AG09309 (cell line): ENCODE results near the gene BPIFA2.

Experiments
- DNase-seq: peaks from one replicate; pipeline ENCODE4 v3.0.0-alpha.2; 2010; ENCODE audit warnings: low read depth
- H3K4me3 ChIP-seq: 2 replicates; pipeline ENCODE4 v1.5.1; 2011; ENCODE audit warnings: mild to moderate bottlenecking, low read depth, low read length, moderate library complexity; ENCODE audit not compliant: control insufficient read depth
- TF ChIP-seq, protein P1 (sequence below): IDR thresholded peaks from 2 replicates; pipeline ENCODE4 v1.5.1; 2011; ENCODE audit warnings: mild to moderate bottlenecking, low read depth, low read length, inconsistent platforms; ENCODE audit not compliant: insufficient read depth, control insufficient read depth; ENCODE audit errors: missing control alignments

The BPIFA2 gene

GRCh38 chr20:33165416-33166055 is 2.4 kb upstream of the BPIFA2 start:
- TF ChIP-seq, protein P1, sequence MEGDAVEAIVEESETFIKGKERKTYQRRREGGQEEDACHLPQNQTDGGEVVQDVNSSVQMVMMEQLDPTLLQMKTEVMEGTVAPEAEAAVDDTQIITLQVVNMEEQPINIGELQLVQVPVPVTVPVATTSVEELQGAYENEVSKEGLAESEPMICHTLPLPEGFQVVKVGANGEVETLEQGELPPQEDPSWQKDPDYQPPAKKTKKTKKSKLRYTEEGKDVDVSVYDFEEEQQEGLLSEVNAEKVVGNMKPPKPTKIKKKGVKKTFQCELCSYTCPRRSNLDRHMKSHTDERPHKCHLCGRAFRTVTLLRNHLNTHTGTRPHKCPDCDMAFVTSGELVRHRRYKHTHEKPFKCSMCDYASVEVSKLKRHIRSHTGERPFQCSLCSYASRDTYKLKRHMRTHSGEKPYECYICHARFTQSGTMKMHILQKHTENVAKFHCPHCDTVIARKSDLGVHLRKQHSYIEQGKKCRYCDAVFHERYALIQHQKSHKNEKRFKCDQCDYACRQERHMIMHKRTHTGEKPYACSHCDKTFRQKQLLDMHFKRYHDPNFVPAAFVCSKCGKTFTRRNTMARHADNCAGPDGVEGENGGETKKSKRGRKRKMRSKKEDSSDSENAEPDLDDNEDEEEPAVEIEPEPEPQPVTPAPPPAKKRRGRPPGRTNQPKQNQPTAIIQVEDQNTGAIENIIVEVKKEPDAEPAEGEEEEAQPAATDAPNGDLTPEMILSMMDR = no peak
- no peak overlapping the region for H3K4me3 ChIP-seq
- no peak for DNase-seq

DNA sequence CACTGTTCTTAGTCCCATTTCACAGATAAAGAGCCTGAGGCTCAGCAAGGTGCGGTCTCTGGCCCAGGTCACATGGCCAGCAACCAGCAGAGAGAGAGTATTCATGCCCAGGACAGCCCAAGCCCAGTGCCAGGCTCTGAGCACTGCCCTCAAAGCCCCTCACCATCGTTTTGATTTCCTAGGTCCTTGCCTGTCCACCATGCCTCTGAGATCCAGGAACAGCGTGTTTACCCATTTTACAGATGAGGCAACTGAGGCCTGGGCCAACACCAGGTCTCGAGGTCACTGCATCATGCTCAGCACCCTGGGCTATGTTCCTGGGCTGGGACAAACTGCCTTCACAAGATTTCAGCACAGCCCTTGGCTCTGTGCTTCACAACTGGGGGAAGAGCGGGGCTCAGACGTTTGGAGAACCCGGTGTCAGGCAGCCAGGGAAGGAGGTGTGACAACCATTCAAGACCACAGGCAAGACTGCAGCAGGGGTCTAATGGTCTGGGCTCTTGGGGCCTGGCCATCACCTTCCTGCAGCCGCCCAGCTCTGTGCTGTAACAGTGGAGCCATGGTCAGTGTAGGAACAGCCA is 1.3 kb upstream of the BPIFA2 start:
- DNase-seq = no peak
- TF ChIP-seq, protein P1 = no peak

GRCh38 chr20:33169176-33169794 is 1.3 kb downstream of the BPIFA2 start:
- no peak for DNase-seq
- TF ChIP-seq, protein P1 = peak; percentile 24
- H3K4me3 ChIP-seq = no peak overlapping the region

More for the DNA sequence above, 1.3 kb upstream of the BPIFA2 start:
- H3K4me3 ChIP-seq = no peak overlapping the region

DNA sequence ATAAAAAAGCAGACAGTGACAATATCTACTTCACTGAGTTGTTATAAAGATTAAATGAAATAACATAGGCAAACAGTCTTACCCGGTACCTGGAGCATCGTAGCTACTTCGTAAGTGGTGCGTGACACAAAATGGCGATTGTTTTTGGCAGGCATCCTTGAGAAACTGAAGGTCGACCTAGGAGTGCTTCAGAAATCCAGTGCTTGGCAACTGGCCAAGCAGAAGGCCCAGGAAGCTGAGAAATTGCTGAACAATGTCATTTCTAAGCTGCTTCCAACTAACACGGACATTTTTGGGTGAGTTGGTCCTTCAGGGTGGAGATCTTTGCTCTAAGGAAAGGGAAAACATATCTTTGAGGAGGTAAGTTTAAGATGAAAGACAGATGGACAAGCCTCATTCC is 4.8 kb downstream of the BPIFA2 start:
- DNase-seq = no peak
- no peak overlapping the region for H3K4me3 ChIP-seq
- TF ChIP-seq, protein P1 = no peak

- TF ChIP-seq, protein P1 = no peak
- H3K4me3 ChIP-seq = no peak overlapping the region
- DNase-seq = no peak
These were observed 7.2 kb downstream of the BPIFA2 start for GRCh38 chr20:33175123-33175522.

GRCh38 chr20:33176101-33176500 is 8.1 kb downstream of the BPIFA2 start:
- H3K4me3 ChIP-seq = no peak overlapping the region
- TF ChIP-seq, protein P1 = no peak
- no peak for DNase-seq
